GM21390 (cell line): ENCODE data around the gene POC1B.

ENCODE experiments used
- ATAC-seq: cut with Tn5 transposase; IDR thresholded peaks from one replicate; pipeline ENCODE4 v1.9.1; 2021; ENCODE audit not compliant: unreplicated experiment

POC1B gene

DNA sequence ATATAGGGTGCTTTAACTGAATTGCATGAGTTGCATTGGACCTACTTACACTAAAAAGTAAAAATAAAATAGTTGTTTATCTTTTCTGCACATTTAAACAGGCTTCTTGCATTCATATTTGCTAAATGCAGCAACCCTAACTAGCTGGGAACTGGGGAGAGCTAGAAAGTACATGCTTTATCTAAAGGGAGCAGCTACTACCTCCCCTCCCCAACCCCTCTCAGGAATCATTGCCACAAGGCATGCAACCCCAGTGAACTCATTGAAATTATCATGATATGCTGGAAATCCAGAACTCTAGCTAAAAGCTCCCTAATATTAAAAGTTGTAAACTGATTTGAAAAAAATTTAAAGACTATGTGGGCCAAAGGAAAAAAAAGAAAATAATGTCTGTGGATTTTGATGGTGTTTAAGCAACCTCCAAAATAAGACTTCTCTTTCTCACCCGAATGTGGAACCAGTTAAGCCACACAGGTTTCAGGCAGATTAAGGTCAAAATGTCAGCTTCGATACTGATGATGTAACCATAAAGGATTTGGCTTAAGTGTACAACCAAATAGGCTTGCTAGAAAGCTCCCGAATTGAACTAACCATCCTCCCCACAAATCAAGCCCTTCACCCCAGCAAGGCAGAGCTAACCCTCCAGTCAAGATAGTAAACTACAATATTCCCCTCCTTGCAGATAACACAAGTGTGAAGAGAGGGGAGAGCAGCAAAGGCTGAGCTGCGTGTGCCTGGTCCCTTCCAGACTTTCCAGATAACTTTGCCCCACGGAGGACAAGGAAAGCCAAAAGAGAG lies 13.8 kb upstream of the POC1B start:
- no peak for ATAC-seq

DNA sequence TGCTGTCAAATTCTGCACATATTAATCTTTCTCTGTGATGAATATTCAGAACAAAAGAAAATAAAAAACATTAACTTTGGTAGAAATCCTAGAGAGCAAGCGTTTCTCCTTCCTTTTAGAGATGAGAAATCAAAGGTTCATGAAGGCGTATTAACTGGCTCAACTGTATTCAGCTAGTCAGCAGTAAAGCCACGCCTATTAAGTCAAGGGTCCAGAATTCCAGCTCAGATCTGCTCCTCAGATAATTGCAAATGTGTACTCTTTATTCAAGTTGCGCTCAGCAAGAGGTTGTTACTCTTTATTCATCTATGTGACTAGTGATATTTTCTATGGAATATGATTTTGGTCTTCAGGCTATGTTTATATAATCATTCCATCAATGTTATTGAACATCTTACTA lies 13.1 kb upstream of the POC1B start:
- no peak for ATAC-seq

DNA sequence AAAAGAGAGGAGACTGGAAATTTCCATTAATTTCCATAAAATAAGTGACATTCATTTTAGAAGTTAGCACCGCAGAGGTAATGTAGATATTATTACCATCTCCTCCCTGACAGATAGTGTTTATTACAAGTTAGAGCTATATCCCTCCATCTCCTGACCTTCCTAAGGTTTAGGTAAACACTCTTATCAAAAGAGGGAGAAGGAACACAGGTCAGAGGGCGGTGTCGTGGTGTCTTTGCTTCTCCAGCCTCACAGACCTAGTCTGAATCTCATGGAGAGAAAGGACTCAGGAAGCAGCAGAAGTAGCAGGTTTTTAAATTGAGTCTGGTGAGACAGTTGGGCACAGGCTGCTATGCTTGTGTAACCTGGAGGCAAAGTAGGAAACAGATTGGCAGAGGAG lies 11.5 kb upstream of the POC1B start:
- no peak for ATAC-seq

DNA sequence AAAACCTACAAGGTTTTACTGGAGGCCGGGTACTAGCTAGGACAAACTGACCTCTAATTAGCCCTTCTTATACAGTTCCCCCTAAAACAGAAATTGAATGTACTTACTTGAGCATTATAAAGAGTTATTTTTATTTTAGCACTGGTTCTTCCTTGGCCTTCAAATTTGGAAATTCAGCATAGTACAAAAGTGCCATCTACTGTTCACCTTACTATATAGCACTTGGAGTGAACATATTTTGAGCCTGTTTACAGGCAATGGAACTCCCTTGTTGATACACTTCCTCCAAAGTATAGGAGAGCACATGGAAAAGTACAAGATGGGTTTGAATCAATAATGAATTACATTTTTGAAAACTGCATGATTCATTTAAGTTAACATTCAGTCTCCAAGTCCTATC lies 3.9 kb upstream of the POC1B start:
- ATAC-seq: no peak

DNA sequence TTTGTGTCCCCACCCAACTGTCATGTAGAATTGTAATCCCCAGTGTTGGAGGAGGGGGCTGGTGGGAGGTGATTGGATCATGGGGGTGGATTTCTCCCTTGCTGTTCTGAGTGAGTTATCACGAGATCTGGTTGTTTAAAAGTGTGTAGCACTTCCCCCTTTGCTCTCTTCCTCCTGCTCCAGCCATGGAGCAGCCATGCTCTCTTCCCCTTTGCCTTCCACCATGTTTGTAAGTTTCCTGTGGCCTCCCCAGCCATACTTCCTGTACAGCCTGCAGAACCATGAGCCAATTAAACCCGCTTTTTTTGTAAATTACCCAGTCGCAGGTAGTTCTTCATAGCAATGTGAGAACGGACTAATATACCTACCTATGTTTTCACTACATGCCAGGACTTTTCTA lies 2.6 kb upstream of the POC1B start:
- ATAC-seq: no peak

DNA sequence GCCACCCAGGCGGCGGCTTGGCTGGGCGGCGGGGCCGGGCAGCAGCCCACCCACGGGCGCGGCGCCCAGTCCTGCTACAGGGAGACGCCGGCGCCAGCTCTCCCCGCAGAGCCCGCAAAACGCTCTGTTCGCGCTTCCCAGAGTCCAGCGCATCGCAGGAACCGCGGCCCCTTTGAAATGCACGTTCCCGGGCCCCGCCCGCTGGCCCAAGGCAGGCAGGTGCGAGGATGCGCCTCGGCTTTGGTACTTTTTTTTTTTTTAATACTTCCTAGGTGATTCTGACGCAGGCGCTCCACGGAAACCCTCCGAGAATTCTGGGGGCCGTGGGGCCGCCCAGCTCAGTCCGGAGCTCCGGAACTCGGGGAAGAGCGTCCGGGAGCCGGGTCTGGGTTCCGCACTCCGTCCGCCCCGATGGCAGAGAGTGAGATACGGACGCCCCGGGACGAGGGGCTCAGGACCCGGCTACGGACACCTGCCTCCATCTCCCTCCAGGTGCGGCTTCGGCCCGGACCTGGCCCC lies 483 bp downstream of the POC1B start:
- ATAC-seq: peak; percentile 27

DNA sequence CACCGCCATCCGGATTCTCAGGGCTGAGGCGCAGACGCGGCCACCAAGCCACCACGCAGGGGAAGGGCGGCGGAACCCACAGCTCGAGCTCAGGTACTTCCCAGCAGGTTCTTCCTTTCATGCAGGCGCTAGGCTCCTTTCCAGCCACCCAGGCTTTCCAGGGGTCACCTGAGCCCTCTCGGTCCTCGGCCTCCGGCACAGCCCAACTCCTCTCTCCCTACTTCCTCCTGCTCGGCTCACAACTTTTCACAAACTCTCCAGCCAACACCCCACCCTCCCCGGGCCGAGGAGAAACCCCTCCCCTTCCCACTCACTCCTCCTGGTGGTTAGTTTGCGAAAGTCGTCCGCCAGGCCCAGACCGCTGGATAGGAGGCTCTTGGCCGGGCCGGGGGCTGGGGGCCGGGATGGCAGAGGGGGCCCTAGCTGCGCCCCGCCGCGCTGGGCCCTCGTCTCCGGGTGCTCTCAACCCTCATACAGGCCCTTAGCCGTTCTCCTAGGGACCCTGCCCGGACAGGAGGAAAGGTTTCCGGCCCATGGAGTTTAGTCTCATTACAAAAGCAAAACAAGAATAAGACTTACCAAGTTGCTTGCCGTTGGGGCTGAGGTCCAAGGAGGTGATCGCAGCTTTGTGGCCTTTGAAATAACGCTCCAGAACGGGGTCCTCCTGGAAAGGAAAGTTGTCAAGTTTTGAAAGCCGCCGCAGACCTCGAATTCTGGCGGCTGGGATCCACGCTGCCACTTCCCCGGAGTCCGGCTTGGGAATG lies 1.1 kb downstream of the POC1B start, which contains the start of gene GALNT4:
TSS of gene GALNT4 (minus strand) at position 256 of the 764 bp plus-strand sequence. CDS start at position 9, 247 bp downstream.
- peak; percentile 77 for ATAC-seq

DNA sequence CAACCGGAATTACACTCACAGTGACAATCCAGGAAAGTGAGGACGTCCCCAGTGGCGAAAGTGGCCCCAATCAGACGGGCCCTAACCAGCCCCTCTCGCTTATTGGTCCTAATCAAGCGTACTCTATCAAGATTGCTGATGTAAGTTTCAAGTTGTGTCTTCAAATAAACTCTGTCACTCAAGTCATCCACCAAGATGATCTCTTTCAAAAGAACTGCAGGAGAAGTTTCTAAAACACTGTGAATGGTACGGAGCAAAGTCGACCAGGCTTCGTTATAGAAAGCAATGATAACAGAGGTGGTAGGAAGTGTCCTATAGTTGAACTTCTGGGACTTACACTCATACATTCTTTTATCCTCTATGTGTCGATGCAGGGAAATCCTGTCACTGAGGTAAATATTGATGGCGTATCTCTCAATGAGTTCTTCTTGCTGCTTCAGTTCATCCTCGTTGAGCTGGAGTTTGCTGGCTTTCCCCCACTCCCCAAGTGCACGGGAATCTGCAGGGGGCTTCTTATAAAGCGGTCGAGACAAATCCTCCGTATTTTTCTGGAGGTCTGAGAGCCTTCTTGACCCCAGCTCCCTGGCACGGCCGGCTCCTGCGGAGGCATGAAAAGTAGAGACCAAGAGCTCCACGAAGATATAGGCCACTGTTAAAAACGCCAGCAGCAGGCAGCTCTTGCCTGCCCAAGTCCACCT lies 1.9 kb downstream of the POC1B start:
- no peak for ATAC-seq

DNA sequence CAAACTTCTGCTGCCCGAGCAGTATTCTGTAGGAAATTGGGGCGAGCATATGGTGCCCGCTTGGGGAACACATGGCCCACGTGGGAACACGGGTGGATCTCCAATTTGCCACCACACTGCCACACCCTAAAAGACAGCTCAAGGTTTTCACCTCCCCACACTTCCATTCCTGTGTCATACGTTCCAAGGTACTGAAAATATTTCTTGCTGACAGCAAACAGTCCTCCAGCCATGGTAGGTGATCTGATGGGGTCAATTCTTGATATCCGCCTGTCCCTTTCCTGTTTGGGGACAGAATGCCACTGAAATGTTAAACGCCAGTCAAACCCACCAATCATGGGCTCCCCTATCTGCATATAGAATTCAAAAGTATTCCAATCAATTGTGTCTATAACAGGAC lies 2.5 kb downstream of the POC1B start:
- no peak for ATAC-seq

DNA sequence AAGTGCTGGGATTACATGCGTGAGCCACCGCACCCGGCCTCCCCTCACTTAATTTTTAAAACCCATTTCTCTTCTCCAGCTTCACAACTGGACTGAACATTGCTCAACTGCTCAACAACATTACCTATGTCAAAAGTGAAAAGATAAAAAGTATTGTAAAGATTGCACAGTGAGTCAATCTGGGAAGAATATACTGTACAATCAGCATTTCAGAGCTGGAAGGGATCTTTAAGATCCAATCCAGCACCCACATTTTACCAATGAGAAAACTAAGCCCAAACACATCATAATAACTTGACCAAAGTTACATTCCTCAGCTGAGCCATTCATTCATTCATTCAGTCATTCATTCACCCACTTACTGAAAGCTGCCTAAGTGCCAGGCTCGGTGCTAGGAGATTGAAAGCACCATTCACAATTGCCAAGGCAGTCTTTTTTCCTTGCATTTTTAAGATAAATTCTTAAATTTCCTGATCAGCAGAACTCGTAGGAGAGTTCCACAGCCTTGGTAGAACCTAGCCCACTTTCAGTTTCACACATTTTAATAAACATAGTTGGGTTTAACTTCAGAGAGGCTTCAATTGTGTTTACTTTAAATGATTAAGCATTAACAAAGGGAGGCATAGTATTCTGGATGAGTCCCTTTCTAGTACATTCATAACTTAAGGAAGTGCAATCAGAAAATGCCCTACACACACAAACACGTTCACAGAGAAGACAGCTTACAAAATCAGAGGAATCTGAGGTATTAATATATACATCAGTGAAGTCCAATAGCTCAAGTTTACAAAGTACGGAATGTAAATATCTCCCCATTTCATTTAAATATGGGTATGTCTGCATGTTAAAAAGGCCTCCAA lies 4.3 kb downstream of the POC1B start:
- no peak for ATAC-seq

DNA sequence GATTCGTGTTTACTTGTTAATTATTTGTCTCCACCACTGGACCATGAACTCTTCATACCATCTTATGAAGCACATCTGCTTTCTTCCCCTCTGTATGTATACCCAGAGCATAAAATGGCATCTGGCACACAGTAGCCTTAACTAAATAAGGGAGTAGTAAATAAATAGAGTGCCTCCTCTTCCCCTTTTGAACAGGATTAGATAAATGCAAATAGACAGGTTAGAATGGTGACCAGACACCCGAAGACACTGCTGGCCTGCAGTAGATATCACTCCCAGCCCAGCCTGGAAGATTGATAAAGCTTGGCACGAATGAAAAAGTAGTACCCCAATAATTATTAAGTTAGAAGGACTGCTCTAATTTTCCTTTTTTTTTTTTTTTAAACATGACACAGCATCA lies 8.1 kb downstream of the POC1B start:
- ATAC-seq: no peak

DNA sequence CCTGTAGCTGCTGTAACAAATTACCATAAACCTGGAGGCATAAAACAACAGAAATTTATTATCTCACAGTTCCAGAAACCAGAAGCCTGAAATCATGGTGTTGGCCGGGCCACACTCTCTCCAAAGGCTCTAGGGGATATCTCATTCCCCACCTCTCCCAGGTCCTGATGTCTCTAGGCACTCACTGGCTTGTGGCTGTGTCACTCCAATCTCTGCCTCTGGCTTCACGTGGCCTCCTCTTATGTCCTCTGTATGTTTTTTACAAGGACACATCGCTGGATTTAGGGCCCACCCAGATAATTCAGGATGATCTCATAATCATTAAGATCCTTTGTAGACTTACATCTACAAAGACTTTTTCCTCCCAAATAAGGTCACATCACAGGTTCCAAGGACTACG lies 9.2 kb downstream of the POC1B start:
- no peak for ATAC-seq

DNA sequence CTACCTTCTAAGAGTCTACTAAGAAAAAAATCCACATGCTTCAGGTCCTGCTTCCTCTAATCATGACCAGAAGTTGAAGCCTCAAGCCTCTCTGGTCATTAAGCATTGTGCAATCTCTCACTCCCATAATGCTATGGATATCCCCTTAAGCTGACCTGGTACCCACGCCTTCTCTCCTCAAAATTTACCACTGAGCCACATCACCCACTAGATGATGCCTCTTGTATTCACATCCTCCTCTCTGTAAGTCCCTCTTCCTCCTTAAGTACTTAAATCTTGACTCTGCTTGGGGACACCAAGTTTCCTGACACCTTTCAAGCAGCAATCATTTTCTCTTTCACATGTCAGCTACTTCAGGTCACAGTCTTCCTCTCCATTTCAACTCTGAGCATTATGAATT lies 11.1 kb downstream of the POC1B start:
- ATAC-seq: peak; percentile 91

DNA sequence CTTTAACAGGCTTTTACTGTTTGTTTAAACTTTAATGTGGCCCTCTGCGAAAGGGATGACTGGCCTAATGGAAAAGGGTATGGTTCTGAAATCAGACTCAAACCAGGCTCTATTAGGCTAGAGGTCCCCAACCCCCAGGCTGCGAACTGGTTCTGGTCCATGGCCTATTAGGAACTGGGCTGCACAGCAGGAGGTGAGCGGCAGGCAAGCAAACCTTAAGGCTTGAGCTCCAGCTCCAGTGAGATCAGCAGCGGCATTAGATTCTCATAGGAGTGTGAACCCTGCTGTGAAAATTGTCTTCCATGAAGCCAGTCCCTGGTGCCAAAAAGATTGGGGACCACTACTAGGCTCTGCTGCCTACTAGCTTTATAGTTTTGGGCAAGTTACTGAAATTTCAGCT lies 12.3 kb downstream of the POC1B start:
- ATAC-seq: no peak

DNA sequence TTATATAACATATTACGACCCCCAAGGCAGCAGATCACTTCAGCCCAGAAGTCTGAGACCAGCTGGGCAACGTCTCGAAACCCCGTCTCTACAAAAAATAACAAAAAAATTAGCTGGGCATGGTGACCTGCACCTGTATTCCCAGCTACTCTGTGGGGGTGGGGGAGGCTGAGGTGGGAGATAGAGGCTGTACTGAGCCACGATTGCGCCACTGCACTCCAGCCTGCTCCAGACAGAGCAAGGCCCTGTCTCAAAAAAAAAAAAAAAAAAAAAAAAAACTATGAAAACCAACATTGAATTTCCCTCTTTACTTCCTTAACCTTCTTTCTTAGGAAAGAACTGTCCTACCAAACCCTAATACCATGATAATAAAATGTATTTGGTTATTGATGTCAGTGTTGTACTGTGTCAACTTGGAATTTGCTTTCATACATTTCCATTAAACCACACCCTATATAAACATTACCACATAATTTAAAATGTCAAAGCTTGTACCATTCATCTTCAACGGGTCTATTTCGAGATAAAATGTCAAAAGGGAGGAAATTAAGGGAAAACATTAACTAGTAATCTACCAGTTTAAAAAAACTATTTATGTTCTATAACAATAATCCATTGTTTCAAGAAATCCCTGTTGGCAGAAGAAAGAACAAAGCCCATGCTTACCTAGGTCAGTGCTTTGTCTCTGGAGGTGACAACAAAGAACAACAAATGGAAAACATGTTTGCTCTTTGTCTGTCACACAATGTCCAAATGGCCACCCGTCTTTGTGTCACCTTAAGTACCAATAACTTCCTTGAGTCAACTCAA lies 18.6 kb downstream of the POC1B start:
- no peak for ATAC-seq

DNA sequence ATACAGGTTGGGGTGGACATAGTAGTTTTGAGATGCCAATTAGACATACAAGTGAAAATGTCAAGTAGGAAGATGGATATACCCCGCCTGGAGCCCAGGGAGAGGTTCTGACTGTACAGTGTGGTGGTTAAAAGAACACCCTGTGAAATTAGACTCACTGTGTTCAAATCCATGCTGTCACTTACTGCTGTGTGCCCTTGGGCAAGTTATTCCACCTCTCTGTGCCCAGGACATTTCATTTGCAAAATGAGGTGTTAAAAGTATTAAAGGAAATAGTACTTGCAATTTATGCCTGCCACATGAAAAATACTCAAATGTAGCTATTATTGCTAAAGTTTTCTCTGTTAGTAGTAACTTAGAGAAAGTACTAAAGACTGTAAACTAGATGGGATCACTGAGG lies 19.8 kb downstream of the POC1B start:
- ATAC-seq: no peak

DNA sequence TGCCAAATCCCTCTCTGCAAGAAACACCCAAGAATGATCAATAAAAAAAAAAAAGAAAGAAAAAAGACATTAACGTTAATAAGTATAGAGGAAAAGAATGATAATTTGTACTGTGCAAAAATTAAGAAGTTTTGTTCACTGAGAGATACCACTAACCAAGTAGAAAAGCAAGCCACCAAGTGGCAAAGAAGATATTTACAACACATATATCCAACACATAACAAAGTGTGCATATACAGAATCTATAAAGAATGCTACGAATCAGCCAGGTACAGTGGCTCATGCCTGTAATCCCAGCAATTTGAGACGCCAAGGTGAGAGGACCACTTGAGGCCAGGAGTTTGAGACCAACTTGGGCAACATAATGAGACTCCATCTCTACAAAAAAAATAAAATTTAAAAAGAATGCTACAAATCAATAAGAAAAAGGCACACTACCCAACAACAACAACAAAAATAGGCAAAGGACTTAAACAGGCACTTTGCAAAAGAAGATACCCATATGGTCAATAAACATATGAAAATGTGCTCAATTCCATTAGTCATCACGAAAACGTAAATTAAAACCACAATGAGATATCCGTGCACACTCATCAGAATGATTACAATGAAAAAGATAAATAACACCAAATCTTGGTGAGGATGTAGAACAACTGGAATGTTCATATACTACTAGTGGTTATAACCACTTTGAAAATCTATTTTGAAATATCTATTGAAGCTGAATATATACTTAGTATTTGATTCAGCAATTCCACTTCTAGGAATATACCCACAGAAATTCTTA lies 21.1 kb downstream of the POC1B start:
- no peak for ATAC-seq

DNA sequence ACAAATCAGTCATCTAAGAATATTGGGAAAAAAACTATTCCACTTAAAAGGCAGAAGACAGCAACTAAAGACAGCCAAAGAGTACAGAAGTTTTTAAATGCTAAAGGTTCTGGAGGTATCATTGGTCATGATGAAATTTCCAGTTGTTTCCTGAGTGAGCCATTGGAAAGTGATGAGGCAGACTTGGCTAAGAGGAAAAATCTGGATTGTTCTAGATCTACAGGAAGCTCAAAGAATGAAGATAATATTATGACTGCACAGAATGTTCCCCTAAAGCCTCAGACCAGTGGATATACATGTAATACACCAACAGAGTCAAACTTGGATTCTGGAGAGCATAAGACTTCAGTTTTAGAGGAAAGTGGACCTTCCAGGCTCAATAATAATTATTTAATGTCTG lies 24.1 kb downstream of the POC1B start:
- no peak for ATAC-seq

DNA sequence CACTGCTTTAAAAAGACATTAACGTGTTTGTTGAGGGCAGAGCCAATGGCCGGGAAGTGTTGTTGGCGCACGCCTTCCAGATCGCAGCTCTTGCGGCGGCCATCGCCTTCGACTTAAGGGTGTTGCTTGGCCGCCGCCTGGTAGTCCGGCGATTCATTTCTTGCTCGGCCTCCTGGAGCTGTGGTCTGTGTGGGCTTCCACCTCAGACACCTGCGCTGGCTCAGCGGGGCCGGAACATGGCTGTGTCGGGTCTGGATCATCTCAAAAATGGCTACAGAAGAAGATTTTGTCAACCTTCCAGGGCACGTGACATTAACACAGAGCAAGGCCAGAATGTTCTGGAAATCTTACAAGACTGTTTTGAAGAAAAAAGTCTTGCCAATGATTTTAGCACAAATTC lies 26.0 kb downstream of the POC1B start:
- ATAC-seq: no peak
